GM19397 (cell line): Measurements from ENCODE around the gene GNG13.
A peak's percentile ranks its signal among the peaks of the same experiment; 100 is the strongest.

ENCODE experiments used
- ATAC-seq: cut with Tn5 transposase; IDR thresholded peaks from one replicate; pipeline ENCODE4 v1.9.1; 2021; ENCODE audit warnings: mild to moderate bottlenecking, moderate library complexity; ENCODE audit not compliant: unreplicated experiment

GNG13 gene

GRCh38 chr16:795580-796229 is 4.8 kb downstream of the GNG13 start:
- ATAC-seq: no peak

DNA sequence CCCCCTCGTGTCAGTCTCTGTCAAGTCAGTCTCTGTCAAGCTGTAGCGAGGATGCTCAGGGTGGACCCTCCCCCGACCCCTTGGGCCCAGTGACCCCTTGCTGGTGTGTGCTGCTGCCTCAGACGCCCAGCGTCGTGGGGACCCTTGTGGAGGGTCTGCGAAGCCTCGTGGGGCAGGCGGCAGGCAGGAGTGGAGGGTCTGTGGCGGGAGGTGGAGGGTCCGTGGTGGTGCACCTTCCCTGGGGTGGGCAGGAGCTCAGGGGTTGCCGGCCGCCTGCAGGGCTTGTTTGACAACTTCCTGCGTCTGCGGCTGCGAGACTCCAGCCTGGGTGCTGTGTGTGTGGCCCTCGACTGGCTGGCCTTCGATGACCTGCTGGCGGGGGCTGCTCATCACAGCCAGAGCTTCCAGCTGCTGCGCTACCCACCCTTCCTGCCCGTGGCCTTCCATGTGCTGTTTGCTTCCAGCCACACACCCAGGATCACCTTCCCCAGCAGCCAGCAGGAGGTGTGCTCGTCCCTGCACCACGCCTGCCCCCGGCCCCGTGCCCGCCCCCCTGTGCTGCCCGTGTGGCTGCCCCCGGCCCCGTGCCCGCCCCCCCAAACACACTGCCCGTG is 5.6 kb downstream of the GNG13 start:
- no peak for ATAC-seq

- no peak for ATAC-seq
Observed at GRCh38 chr16:794091-794822, 6.3 kb downstream of the GNG13 start.

GRCh38 chr16:793414-793813 is 7.1 kb downstream of the GNG13 start:
- ATAC-seq: no peak

GRCh38 chr16:792221-792995 is 8.1 kb downstream of the GNG13 start:
- ATAC-seq: no peak

GRCh38 chr16:791131-791530 is 9.4 kb downstream of the GNG13 start:
- no peak for ATAC-seq

- no peak for ATAC-seq
Observed at GRCh38 chr16:790086-790485, 10.4 kb downstream of the GNG13 start.

DNA sequence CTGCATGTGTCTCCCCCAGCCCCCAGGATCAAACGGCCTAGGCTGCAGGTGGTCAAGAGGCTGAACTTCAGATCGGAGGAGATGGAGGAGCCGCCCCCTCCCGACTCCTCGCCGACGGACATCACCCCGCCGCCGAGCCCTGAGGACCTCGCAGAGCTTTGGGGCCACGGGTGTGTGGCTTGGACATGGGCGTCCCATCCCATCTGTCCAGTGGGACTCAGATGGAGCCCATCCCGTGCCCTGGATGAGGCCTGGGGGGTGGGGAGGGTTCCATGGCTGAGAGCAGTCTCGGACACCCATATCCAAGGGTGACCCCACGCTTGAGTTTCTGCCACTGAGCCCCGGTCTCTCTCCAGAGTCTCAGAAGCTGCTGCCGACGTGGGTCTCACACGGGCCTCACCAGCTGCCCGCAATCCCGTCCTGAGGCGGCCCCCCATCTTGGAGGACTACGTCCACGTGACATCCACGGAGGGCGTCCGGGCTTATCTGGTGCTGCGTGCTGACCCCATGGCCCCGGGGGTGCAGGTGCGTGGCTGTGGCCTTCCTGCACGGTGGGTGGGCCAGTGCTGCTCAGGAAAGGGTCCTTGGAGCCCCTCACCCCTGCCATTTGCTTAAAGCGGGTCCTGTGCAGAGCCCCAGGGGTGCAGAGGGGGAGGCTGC is 11.2 kb downstream of the GNG13 start:
- no peak for ATAC-seq

- ATAC-seq: peak; percentile 79
Observed at GRCh38 chr16:788399-789126, 12.0 kb downstream of the GNG13 start, which contains the start of gene CHTF18. CHTF18 (plus strand) TSS chr16:788620; CDS start chr16:788685, 65 bp downstream.

DNA sequence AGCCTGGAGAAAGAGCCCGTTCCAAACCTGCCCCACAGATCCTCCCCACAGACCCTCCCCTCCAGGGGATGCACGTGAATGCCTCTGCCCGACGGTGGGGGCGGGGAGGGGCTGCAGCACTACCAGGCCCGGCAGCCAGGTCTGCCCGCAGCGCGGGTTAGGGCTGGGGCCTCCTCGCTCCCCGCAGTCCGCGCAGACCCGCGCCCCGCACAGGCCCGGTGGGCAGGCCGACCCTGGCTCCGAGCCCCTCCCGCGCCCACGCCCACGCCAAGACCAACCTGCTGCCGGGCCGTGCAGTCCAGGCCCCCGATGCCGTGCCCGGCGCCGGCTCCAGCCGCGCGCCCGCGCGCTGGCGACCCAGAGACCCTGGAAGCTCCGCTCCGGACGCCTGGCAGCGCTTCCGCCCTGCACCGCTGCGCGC is 12.5 kb downstream of the GNG13 start, which contains the start of gene RPUSD1:
RPUSD1 (minus strand) TSS at position 404 of the 421 bp plus-strand sequence. CDS start 644 bp downstream, outside the sequence.
- ATAC-seq: no peak

GRCh38 chr16:787321-787966 is 13.1 kb downstream of the GNG13 start:
- peak; percentile 1 for ATAC-seq

DNA sequence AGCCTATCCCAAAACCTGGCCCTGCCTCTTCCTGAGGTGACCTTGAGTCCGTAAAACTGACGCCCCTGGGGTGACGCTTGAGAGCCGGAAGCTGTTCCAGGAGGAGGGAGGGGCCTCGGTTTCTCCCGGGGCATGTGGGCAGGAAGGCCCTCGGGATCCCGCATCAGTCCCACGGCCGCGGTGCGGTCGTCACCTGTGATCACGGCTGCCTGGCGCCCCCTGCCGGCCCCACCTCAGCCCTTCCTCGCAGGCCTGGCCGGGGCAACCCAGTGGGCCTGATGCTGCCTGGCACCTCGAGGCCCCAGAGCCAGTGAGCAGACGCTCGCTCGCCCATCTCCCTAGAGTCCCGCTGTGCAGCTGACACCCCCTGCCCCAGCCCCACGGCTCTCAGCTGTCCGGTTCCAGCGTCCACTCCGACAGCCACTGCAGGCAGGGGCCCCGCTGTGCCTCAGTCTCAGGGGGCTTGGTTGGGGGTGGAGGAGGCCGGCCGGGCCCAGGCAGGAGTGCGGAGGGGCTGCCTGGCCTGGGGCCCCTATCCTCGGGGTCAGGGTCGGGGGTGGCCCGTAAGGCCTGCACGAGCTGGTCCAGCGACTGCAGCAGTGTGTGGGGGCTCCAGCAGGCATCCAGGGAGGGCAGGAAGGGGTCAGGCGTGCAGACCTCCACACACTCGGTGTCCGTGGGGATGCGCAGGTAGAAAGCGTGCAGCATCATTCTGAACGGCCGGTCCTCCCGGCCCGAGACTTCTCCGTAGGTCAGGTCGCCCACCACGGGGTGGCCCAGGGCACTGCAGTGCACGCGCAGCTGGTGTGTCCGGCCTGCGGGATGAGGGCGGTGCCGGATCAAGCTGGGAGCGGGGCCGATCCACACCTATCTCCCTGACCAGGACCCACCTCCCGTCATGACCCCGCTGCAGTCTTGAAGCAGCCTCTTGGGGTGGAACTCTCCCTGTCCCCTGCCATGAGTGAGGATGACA is 14.7 kb downstream of the GNG13 start:
- ATAC-seq: no peak

- no peak for ATAC-seq
Observed at GRCh38 chr16:784431-784830, 16.1 kb downstream of the GNG13 start.

DNA sequence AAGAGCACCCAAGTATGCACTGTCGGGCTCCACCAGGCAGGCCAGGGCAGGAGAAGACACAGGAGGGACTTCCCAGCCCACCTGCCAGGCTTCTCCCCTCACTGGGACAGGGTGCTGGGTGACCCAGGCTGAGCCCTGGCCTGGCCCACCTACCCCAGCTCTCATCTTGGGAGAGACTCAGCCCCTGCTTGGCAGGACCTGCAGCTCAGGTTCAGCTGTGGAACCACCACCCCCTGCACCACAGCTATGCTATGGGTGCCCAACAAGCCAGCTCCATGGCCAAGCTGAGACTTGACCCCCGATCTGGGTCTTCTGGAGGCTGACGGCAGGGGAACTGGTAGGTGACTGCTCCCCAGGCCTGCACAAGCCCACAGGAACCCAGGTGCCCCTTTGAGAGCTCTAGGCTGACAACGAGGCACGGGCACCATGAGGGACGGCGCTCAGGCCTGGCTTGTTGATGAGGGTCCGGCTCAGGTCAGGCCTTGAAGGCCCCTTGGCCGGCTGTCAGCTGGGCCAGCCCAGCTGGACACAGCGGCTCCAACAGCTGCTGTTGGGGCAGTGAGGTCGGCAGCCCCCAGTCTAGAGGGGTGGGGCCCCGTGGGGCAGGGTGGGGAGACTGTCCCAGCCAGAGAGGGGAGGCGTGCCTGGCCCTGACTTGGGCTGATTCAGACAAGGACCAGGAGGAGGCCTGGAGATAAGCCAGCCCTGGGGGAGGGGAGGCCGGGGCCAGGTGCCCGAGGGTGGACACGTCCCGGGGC is 17.0 kb downstream of the GNG13 start:
- ATAC-seq: no peak

DNA sequence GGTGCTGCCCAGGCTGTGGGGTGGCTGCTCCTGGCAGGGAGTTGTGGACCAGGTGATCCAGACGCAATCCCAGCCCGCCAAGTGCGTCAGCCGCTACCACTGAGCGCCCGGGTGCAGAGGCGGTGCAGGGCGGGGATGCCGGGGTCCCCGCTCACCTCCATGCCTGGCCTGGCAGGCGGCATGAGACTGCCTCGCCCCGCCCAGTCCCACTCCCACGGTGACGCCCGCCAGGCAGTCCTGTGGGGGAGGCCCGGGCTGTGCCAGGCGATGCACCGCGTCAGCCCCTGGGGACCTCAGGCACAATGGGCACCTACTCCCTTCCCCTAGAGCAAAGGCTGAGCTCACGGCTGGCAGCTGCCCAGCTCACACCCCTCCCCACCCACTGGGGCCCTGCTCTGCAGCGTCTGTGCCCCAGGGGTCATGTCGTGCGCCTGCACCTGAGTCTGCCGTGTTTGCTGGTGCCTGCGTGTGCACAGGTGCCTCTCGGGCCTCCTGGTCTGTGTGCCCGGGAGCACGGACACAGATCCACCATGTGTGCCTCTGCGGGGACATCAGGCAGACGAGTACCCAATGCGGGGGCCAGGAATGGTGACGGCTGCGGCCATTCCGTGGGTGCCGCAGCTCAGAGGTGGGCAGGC is 17.6 kb downstream of the GNG13 start:
- ATAC-seq: no peak

- ATAC-seq: no peak
Observed at GRCh38 chr16:782258-782657, 18.3 kb downstream of the GNG13 start.
